ENCODE measurements around the gene FBXO9. TPM values are rescaled to one million over a fixed set of nuclear protein-coding genes. Genes with fewer than 3 reads are reported as not detected.

Gene FBXO9
- total RNA-seq, 1 experiment from 2014 or later: 68.4 TPM

GRCh38 chr6:53048431-53049195 is 16.6 kb upstream of the FBXO9 start:
- H3K27ac ChIP-seq (ENCODE audit: insufficient read length, low read depth, low read length): no peak overlapping the region

More at GRCh38 chr6:53048431-53049195, 16.6 kb upstream of the FBXO9 start:
- Mint-ChIP-seq H3K36me3 (ENCODE audit: insufficient read depth in 1 of 3, low read depth in 3 of 3) (peaks cover 7 to 11% (median 10%) of the 10 kb centered on the region in 3 experiments; a peak in 6 of 7 replicates), H3K4me1 (peaks cover 16 to 21% of the 10 kb centered on the region in 2 experiments), H3K4me3 (no peak overlapping the region), H3K9me3 (peaks cover 3% of the 10 kb centered on the region in 2 experiments; a peak in 2 of 5 replicates), H3K27me3 (ENCODE audit: low read depth) (no peaks in the 10 kb centered on the region), H3K27ac (peak overlapping the region in 1 of 3 experiments; percentile 65; a peak in 1 of 7 replicates)
- Histone ChIP-seq H4K8ac (replicated peaks; ENCODE audit: insufficient read length, low read depth, low read length) (no peak overlapping the region), H3K56ac (ENCODE audit: insufficient read length, low read depth, low read length) (no peak overlapping the region), H3K79me1 (ENCODE audit: insufficient read depth, low read depth, low read length, poor library complexity, severe bottlenecking) (no peaks in the 10 kb centered on the region), H4K5ac (ENCODE audit: insufficient read length, low read depth, low read length) (no peak overlapping the region), H3K4me2 (ENCODE audit: insufficient read depth, insufficient read length, low read length) (no peak overlapping the region), H3K14ac (ENCODE audit: insufficient read depth, low read length) (no peak overlapping the region), H3K27me3 (ENCODE audit: insufficient read depth, low read length) (no peaks in the 10 kb centered on the region; the same call in 1 of the 2 replicates), H2BK120ac (ENCODE audit: low read depth, low read length, poor library complexity, severe bottlenecking) (no peak overlapping the region), H4K91ac (ENCODE audit: insufficient read length, low read depth, low read length) (no peak overlapping the region), H2BK20ac (ENCODE audit: low read depth, low read length, poor library complexity, severe bottlenecking) (no peak overlapping the region), H3K23ac (ENCODE audit: insufficient read length, low read depth, low read length) (no peak overlapping the region), H3K9me3 (ENCODE audit: control insufficient read depth, low read depth, low read length) (no peaks in the 10 kb centered on the region), H3K79me2 (ENCODE audit: insufficient read depth, low read length) (no peaks in the 10 kb centered on the region), H3K18ac (ENCODE audit: insufficient read length, low read depth, low read length) (no peak overlapping the region), H2AFZ (ENCODE audit: low read length) (no peak overlapping the region), H2BK15ac (ENCODE audit: low read depth, low read length) (no peak overlapping the region), H3K4ac (ENCODE audit: low read depth, low read length) (no peak overlapping the region), H3K4me1 (ENCODE audit: insufficient read depth, low read length) (no peaks in the 10 kb centered on the region; the same call in 1 of the 2 replicates), H2BK5ac (ENCODE audit: insufficient read length, low read length) (no peak overlapping the region), H4K20me1 (ENCODE audit: control insufficient read depth, insufficient read depth, insufficient read length) (no peaks in the 10 kb centered on the region), H3K23me2 (ENCODE audit: insufficient read length, low read depth, low read length, poor library complexity, severe bottlenecking) (no peaks in the 10 kb centered on the region), H3T11ph (ENCODE audit: low read length) (no peak overlapping the region), H3K9ac (ENCODE audit: extremely low read depth, insufficient read length, low read length) (no peak overlapping the region), H2AK5ac (ENCODE audit: insufficient read length, low read length) (no peak overlapping the region), H2BK12ac (ENCODE audit: insufficient read length, low read depth, low read length) (peak overlapping the region; percentile 36)
- TF ChIP-seq CTCF (conservative IDR thresholded peaks at IDR 0.05): no peak
- WGBS (ENCODE audit: extremely low coverage, insufficient read length, low lambda C conversion rate): no CpG with 5 or more reads among the region's 9 CpGs
- DNase-seq: no peak
